ENCODE results near the gene SOX10.

DNA sequence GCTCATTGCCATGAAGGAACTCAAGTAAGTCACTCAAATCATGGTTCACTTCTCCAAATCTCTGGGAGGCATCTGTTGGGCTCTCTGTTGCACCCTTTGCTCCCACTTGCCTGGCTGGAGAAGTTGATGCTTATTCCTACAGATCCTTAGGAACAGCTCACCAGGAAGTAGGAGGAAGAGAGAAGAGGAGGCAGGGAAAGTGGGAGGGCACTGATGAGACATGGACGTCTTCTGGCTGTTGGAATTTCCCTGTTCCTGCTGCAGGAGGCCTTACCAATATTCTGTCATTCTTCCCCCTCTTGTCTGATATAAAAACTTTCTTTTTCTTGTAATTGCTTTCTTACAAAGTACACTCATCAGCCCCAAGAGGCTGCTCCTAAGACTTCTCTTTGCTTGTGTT is 17.2 kb downstream of the SOX10 start:
- TF ChIP-seq, protein P1, sequence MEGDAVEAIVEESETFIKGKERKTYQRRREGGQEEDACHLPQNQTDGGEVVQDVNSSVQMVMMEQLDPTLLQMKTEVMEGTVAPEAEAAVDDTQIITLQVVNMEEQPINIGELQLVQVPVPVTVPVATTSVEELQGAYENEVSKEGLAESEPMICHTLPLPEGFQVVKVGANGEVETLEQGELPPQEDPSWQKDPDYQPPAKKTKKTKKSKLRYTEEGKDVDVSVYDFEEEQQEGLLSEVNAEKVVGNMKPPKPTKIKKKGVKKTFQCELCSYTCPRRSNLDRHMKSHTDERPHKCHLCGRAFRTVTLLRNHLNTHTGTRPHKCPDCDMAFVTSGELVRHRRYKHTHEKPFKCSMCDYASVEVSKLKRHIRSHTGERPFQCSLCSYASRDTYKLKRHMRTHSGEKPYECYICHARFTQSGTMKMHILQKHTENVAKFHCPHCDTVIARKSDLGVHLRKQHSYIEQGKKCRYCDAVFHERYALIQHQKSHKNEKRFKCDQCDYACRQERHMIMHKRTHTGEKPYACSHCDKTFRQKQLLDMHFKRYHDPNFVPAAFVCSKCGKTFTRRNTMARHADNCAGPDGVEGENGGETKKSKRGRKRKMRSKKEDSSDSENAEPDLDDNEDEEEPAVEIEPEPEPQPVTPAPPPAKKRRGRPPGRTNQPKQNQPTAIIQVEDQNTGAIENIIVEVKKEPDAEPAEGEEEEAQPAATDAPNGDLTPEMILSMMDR (conservative IDR thresholded peaks at IDR 0.05; ENCODE audit: low read depth, low read length) = no peak
- TF ChIP-seq MXI1 (IDR thresholded peaks at IDR 0.05; ENCODE audit: borderline replicate concordance, low read depth, low read length) (no peak), CHD1 (IDR thresholded peaks at IDR 0.05; ENCODE audit: low read depth, low read length) (no peak), POLR2A (IDR thresholded peaks at IDR 0.05; ENCODE audit: low read depth, low read length) (no peak), RCOR1 (IDR thresholded peaks at IDR 0.05; ENCODE audit: insufficient replicate concordance, low read length) (no peak)
